Left lung (tissue), 10 donors: Measurements from ENCODE around the gene ALAS1. TPM values are rescaled to one million over a fixed set of nuclear protein-coding genes. Genes with fewer than 3 reads are reported as not detected.

Experiments
- ATAC-seq: fragments of 200-7000 bp; cut with Tn5 transposase; one replicate; pipeline ENCODE4 v1.9.1; 2020; ENCODE audit warnings: moderate library complexity
- DNase-seq, 4 donors: peaks; one replicate each; pipeline ENCODE4 v3.0.0-alpha.2; 2013 to 2020
- H3K27ac ChIP-seq, 2 donors: fragments of 200-600 bp; sonication (generic) in 1 of 2; one replicate each; pipeline versions ENCODE4 v1.5.0 to v1.8.0; 2020 to 2021
- H3K27me3 ChIP-seq, 2 donors: fragments of 200-600 bp; sonication (generic) in 1 of 2; one replicate each; pipeline versions ENCODE4 v1.5.0 to v1.8.0; 2020 to 2021
- H3K36me3 ChIP-seq, 2 donors: fragments of 200-600 bp; sonication (generic) in 1 of 2; one replicate each; pipeline versions ENCODE4 v1.5.0 to v1.8.0; 2020 to 2021
- H3K4me1 ChIP-seq, 2 donors: fragments of 200-600 bp; one replicate each; pipeline ENCODE4 v1.8.0; 2021
- H3K4me3 ChIP-seq, 2 donors: fragments of 200-600 bp; sonication (generic) in 1 of 2; one replicate each; pipeline versions ENCODE4 v1.5.0 to v1.8.0; 2020 to 2021; ENCODE audit warnings: mild to moderate bottlenecking in 1 of 2
- H3K9me3 ChIP-seq, 2 donors: fragments of 200-600 bp; sonication (generic) in 1 of 2; one replicate each; pipeline versions ENCODE4 v1.5.0 to v1.8.0; 2020 to 2021
- CTCF ChIP-seq, 2 donors: fragments of 200-600 bp; sonication (generic) in 1 of 2; IDR thresholded peaks; one replicate each; pipeline versions ENCODE4 v1.5.0 to v1.8.0; 2021; ENCODE audit warnings: antibody characterized with exemption in 2 of 2
- intact Hi-C, 2 donors: fragments of 100-400 bp; cut with DNase I; formaldehyde crosslinking; loops; one replicate each; pipeline versions ENCODE4 v1.11.2 to v1.14.2; 2022
- polyA plus RNA-seq, 6 donors: library from polyadenylated mRNA; unstranded; fragments of 120-200 nt; gene quantifications; one replicate each; pipeline ENCODE4 v1.2.1, GENCODE V29; 2013; ENCODE audit not compliant: insufficient read length in 6 of 6
- total RNA-seq, 2 donors: library from RNA; stranded (reverse); fragmentation: NEBNext Ultra II Directional; extraction: Animal tissue kit (Norgen Biotek cat#: 25700); gene quantifications; one replicate each; pipeline ENCODE4 v1.2.1, GENCODE V29; 2021
- donor health status: DM: no; HTN: yes; CAD: no.
- donor health status: DM: no; HTN: no; CAD: no.

Gene ALAS1
- total and polyA plus RNA-seq, 8 donors = 31.6 to 70.1 (median 44.2) TPM

GRCh38 chr3:52217409-52217805, 19.4 kb downstream of the ALAS1 start:
- H3K27ac ChIP-seq = peak overlapping the region; percentile 46 to 77
- no peaks in the 10 kb centered on the region for H3K27me3 ChIP-seq
- peaks cover 8 to 50% of the 10 kb centered on the region in 2 donors for H3K36me3 ChIP-seq
- ATAC-seq (no peak), DNase-seq (no peak)
- H3K4me1 ChIP-seq = peaks cover 20 to 64% of the 10 kb centered on the region in 2 donors
- intact Hi-C loops = no loop called here
- TF ChIP-seq CTCF (IDR thresholded peaks at IDR 0.05) = no peak
- no peaks in the 10 kb centered on the region for H3K9me3 ChIP-seq
- no peak overlapping the region for H3K4me3 ChIP-seq

GRCh38 chr3:52218026-52218425, 20.1 kb downstream of the ALAS1 start:
- ATAC-seq (no peak), DNase-seq (no peak)
- Histone ChIP-seq H3K36me3 (peaks cover 5 to 49% of the 10 kb centered on the region in 2 donors), H3K4me3 (no peak overlapping the region), H3K27ac (peak overlapping the region; percentile 46 to 77), H3K27me3 (no peaks in the 10 kb centered on the region), H3K4me1 (peaks cover 20 to 66% of the 10 kb centered on the region in 2 donors), H3K9me3 (no peaks in the 10 kb centered on the region)
- TF ChIP-seq CTCF (IDR thresholded peaks at IDR 0.05) = no peak
- intact Hi-C loops = no loop called here

GRCh38 chr3:52218454-52218853, 20.5 kb downstream of the ALAS1 start:
- intact Hi-C loops = no loop called here
- TF ChIP-seq CTCF (IDR thresholded peaks at IDR 0.05) = no peak
- H3K27me3 ChIP-seq = no peaks in the 10 kb centered on the region
- H3K27ac ChIP-seq = peak overlapping the region; percentile 46 to 77
- ATAC-seq (no peak), DNase-seq (no peak)
- H3K9me3 ChIP-seq = no peaks in the 10 kb centered on the region
- H3K4me1 ChIP-seq = peaks cover 20 to 66% of the 10 kb centered on the region in 2 donors
- no peak overlapping the region for H3K4me3 ChIP-seq
- peaks cover 5 to 49% of the 10 kb centered on the region in 2 donors for H3K36me3 ChIP-seq

GRCh38 chr3:52218937-52219650, 21.1 kb downstream of the ALAS1 start:
- peak in 2 of 4 donors; percentile 73 to 77 for DNase-seq
- H3K4me1 ChIP-seq = peaks cover 20 to 66% of the 10 kb centered on the region in 2 donors

More at GRCh38 chr3:52218937-52219650, 21.1 kb downstream of the ALAS1 start:
- ATAC-seq = peak; percentile 50
- no peak overlapping the region for H3K4me3 ChIP-seq
- no peaks in the 10 kb centered on the region for H3K9me3 ChIP-seq
- TF ChIP-seq CTCF (IDR thresholded peaks at IDR 0.05) = peak in 1 of 2 donors; percentile 12
- H3K27ac ChIP-seq = peak overlapping the region; percentile 44 to 77
- peaks cover 5 to 44% of the 10 kb centered on the region in 2 donors for H3K36me3 ChIP-seq
- no peaks in the 10 kb centered on the region for H3K27me3 ChIP-seq
- intact Hi-C loops = no loop called here
